NCI-H345 treated with DMSO at 0.1 percent for 48 hours (cell line): ENCODE data around the gene TRMT2A.

Experiments used
- DNase-seq: peaks from one replicate; lab custom pipeline; 2025; ENCODE audit not compliant: unreplicated experiment; lab: John Stamatoyannopoulos, UW

Gene TRMT2A

GRCh38 chr22:20123366-20124082 lies 6.5 kb upstream of the TRMT2A start:
- no peak for DNase-seq

GRCh38 chr22:20121856-20122415 lies 4.9 kb upstream of the TRMT2A start:
- DNase-seq, result no peak

DNA sequence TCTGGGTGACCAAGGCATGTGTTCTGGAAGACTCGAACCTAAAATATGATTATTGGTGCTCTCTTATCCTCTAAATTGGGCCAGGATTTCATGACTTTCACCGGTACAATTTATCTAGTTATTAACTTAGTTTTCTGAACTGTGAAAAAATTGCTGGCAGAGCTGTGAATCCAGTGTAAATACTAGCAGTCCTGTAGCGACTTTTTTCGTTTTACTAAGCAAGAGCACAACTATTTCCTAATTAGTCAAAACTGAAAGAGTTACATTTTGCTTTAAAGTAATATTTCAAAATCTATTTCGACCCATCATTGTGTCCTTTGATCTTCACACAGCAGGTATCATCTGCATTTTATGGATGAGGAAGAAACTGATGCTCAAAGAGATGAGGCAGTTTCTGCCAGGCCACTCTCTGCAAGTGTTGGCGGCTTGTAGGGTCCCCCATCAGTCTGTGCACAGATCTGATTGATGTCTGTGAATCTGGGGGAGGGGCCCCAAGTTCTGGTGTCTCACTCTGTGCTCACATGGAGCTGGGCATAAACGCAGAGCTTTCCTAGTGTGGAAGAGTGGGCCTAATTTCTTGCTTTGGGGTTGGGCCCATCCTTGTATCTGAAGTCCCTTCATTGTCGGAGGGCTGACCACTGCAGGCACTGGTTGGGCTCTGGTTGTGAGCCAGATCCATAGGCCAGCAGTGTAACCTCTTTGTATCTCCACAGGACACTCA lies 1.4 kb upstream of the TRMT2A start:
- DNase-seq, result no peak

DNA sequence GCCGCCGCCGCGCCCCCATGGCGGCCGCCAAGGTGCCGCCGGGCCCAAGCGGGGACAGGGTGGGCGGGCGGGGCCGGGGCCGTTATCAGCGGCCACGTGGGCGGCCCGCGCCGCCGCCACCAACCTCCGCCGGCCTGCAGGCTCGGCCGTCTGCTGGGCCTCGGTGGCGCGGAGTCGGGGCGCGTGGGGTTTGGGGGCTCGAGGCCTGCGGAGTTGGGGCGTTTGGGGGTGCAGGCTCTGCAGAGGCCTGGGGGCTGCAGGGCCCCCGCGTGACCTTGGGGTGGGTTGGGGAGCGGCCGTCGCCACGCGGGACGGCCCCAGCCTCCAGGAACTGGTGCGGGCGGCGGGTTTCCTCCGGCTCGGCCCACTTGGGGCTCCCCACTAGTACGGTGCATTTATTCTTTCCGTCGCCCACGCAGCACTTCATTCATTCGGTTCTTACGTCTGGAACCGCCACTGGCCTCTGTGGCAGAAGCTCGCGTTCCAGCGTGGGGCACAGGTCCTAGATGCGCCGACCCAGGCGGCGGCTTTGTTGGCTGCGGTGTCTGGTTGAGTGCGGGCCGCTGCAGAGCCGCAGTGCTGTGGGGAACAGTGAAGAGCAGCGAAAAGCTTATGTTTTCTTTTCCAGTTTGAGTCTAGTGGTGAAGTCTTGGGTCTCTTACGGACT lies 740 bp upstream of the TRMT2A start:
- DNase-seq, result no peak

DNA sequence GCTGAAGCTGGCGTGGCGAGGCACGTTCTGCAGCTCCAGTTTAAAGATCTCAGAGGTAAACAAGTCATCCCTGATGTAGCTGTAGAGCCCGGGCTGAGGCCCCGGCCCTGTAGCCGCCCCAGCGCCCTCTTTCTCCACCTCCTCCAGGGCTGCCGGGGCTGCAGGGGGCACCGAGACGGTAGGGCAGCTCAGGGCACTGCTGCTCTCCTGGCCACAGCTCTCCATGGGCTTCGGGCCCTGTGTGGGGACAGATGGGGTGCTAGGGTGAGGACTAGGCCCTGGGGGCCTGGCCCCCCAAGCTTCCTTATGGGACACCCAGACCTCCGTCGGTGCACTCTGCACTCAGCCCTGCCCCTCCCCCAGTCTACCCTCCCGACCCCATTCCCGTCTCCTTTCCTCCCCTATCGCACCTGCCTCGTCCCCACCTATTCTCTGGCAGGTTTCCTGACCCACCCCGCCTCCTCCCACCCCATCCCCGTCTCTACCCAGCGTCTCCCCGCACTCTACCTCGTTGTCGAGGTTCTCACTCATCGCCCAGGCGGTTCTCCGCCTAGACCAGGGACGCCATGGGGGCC lies 563 bp downstream of the TRMT2A start:
- no peak for DNase-seq

- DNase-seq, result no peak
Measured at GRCh38 chr22:20115691-20116375, 1.2 kb downstream of the TRMT2A start, which contains the start of gene RANBP1. TSS of gene RANBP1 (plus strand) at chr22:20116104. CDS start at chr22:20116185, 81 bp downstream.

DNA sequence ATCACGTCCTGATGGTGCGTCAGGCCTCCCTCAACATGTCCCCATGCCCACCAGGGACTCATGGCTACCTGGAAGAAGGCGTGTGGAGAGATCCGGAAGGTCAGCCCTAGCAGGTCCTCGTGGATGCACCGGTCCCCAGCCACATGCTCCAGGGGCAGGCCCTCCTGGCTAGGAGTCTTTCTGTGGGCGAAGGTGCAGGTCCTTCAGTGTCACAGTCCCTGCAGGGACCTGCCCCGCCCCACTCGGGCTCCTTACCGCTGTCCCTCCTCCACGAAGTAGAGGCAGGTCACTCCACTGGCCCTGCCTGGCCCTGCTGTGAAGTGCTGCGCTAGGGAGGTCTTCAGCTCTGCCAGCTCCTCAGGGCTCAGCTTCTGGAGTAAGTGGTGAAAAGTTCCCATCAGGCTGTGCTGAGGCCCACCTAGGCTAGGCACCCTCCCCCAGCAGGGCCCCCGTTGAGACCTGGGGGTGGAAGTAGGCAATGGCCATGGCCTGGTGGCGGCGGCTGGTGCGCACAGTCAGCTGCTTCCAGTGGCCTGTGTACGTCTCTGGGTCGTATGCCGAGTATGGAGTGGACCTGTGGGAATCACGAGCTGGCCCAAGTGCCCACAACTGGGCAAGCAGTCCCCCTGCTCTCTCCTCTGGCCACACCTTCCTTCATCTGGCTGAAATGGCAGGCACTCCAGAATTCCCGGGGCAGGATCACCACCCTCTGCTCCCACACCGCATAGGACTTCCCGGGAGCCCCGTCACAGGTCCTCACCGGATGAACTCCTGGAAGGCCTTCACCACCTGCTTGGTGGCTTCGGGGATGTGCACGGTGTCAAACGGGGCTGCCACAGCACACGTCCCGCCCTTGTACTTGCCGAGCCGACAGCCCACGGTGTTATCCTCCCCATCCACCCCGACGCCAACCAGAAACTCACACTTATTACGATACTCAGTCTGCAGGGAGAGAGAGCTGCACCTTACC lies 2.2 kb downstream of the TRMT2A start:
- DNase-seq, result no peak

GRCh38 chr22:20113551-20114310 lies 3.3 kb downstream of the TRMT2A start:
- DNase-seq, result no peak

DNA sequence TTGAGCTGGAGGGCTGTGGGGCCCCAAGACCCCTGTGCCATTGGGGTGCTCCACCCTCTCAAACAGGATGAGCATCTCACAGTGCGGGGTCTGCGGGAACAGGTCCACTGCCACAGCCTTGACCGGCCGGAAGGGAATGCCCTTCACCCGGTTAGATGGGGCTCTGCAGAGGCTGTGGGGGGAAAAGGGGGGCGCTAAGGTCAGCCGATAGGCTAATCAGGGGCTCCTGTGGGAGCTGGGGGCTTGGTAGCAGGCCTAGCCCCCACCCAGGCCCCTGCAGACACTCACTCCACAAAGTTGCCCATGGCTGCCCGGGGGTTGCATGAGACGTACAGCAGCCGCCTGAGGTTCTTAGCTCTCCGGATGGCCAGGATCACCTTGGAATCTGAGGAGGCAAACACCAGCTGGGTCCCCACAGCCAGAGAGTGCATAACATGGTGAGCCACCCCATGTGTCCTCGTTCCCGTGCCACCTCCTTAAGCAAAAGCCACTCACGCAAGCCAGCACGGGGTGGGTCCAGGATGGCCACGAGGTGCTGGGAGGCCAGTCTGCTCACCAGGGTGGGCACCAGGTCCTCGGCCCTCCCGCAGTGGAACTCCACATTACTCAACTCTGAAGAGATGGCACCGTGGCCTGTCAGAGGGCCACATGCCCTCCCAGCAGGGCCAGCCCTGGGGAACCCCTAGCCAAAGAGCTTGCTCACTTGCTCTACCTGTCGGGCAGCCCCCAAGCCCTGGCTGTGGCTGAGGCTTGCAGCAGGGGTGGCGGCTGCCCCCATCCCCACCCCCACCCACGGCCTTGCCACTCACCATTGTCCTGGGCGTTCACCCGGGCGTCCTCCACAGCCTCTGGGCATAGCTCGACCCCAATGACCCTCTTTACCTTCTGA lies 4.2 kb downstream of the TRMT2A start:
- no peak for DNase-seq

DNA sequence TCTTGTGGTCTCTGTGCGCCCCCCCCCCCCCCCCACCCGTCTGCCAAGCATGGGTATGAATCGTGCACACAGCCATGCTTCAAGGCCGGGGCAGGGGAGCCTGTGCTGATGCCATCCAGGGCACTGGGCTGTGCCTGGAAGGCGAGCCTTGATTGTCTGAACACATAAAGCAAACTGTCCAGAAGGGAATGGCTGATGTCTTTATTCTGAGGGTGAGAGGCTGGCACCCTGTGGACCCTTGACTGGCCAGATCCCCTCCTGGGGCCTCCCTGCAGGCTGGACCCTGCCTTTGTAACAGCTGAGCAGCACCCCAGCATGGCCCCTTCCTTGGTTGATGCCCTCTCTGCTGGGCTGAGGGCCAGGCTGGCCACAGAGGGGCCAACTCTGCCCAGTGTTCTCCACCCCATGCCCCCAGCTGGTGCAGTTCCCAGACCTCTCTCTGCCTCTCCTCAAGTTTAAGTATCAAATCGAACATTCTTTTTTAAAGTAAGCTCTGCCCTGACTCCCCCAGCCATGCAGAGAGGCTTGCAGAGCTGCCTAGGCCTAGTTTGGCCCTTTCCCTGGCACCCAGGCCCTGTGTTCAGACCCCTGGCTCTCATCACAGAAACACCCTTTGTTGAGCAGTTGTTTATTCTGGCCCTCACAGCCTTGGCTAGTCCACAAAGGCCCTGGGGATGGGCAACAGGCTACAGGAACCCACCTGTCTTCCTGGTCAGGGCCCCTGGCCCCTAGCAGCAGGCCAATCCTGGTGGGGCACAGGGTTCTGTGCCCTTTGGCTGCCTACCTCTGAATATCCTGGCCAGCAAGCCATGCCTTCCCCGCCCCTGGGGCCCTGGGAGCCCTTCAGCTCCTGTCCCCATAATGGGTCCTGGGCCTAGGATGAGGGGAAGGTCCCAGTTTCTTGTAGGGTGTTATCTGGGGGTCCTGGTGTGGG lies 5.1 kb downstream of the TRMT2A start:
- no peak for DNase-seq

GRCh38 chr22:20111045-20111688 lies 5.9 kb downstream of the TRMT2A start:
- DNase-seq, result no peak

GRCh38 chr22:20110359-20110985 lies 6.6 kb downstream of the TRMT2A start:
- DNase-seq, result no peak

- DNase-seq, result no peak
Measured at GRCh38 chr22:20109411-20110358, 7.3 kb downstream of the TRMT2A start.

- no peak for DNase-seq
Measured at GRCh38 chr22:20108757-20109230, 8.2 kb downstream of the TRMT2A start.
